ENCODE measurements around the gene OXCT1.
A peak's percentile ranks its signal among the peaks of the same experiment; 100 is the strongest.

The OXCT1 gene

GRCh38 chr5:41869724-41870626, at the start of gene OXCT1:
TSS of gene OXCT1 (minus strand) at chr5:41870425. CDS start at chr5:41870358, 67 bp downstream.
- DNase-seq = peak; percentile 95

GRCh38 chr5:41918105-41918504, 47.9 kb upstream of the OXCT1 start:
- no peak for DNase-seq

- no peak for DNase-seq
Observed at GRCh38 chr5:41908374-41909079, 38.3 kb upstream of the OXCT1 start.

- no peak for DNase-seq
Observed at GRCh38 chr5:41906151-41906550, 35.9 kb upstream of the OXCT1 start.

GRCh38 chr5:41903892-41904799, 33.9 kb upstream of the OXCT1 start, which contains the start of gene RIMOC1:
TSS of gene RIMOC1 (plus strand) at chr5:41904344. CDS start at chr5:41904368, 24 bp downstream.
- peak; percentile 99 for DNase-seq

- DNase-seq = no peak
Observed at GRCh38 chr5:41903382-41903891, 33.2 kb upstream of the OXCT1 start.

GRCh38 chr5:41896230-41896629, 26.0 kb upstream of the OXCT1 start:
- no peak for DNase-seq

GRCh38 chr5:41893074-41893851, 23.0 kb upstream of the OXCT1 start:
- no peak for DNase-seq

GRCh38 chr5:41892031-41892430, 21.8 kb upstream of the OXCT1 start:
- no peak for DNase-seq

- DNase-seq = no peak
Observed at GRCh38 chr5:41891066-41891707, 21.0 kb upstream of the OXCT1 start.

- no peak for DNase-seq
Observed at GRCh38 chr5:41885286-41885685, 15.1 kb upstream of the OXCT1 start.

- DNase-seq = no peak
Observed at GRCh38 chr5:41883936-41884335, 13.7 kb upstream of the OXCT1 start.

GRCh38 chr5:41883243-41883642, 13.0 kb upstream of the OXCT1 start:
- DNase-seq = no peak

GRCh38 chr5:41882765-41883164, 12.5 kb upstream of the OXCT1 start:
- DNase-seq = no peak

- DNase-seq = no peak
Observed at GRCh38 chr5:41878643-41879478, 8.6 kb upstream of the OXCT1 start.

GRCh38 chr5:41878173-41878572, 7.9 kb upstream of the OXCT1 start:
- no peak for DNase-seq

- no peak for DNase-seq
Observed at GRCh38 chr5:41877408-41877807, 7.2 kb upstream of the OXCT1 start.

- no peak for DNase-seq
Observed at GRCh38 chr5:41876678-41877077, 6.5 kb upstream of the OXCT1 start.

- DNase-seq = no peak
Observed at GRCh38 chr5:41875121-41875520, 4.9 kb upstream of the OXCT1 start.

- no peak for DNase-seq
Observed at GRCh38 chr5:41874512-41875060, 4.4 kb upstream of the OXCT1 start.
